Omental fat pad (tissue), 4 donors: ENCODE measurements around the gene KCNS3. TPM values are rescaled to one million over a fixed set of nuclear protein-coding genes. Genes with fewer than 3 reads are reported as not detected.

ENCODE experiments used
- ATAC-seq: fragments of 150-250 bp; one replicate; pipeline ENCODE4 v1.9.1; 2016; ENCODE audit warnings: mild to moderate bottlenecking, moderate library complexity; ENCODE audit not compliant: low FRiP score
- DNase-seq: peaks from one replicate; pipeline ENCODE4 v3.0.0-alpha.2; 2019; ENCODE audit warnings: low spot score
- total RNA-seq, 4 donors: library from RNA; depleted of rRNA; stranded (reverse); fragments of >200 nt; gene quantifications; one replicate each; pipeline ENCODE4 v1.1.0, GENCODE V29; 2016
- TF ChIP-seq, protein P1 (sequence below), 3 donors: fragments of 450-650 bp; IDR thresholded peaks; one replicate each; pipeline ENCODE4 v1.5.1; 2016 to 2017; ENCODE audit warnings: antibody characterized with exemption in 3 of 3, mild to moderate bottlenecking in 3 of 3, moderate library complexity in 2 of 3

The KCNS3 gene
- total RNA-seq, 4 donors from 2014 or later: 4.8 to 17.8 (median 9.5) TPM

GRCh38 chr2:17894556-17894955, 16.1 kb downstream of the KCNS3 start:
- ATAC-seq (no peak), DNase-seq (no peak)
- TF ChIP-seq, protein P1, sequence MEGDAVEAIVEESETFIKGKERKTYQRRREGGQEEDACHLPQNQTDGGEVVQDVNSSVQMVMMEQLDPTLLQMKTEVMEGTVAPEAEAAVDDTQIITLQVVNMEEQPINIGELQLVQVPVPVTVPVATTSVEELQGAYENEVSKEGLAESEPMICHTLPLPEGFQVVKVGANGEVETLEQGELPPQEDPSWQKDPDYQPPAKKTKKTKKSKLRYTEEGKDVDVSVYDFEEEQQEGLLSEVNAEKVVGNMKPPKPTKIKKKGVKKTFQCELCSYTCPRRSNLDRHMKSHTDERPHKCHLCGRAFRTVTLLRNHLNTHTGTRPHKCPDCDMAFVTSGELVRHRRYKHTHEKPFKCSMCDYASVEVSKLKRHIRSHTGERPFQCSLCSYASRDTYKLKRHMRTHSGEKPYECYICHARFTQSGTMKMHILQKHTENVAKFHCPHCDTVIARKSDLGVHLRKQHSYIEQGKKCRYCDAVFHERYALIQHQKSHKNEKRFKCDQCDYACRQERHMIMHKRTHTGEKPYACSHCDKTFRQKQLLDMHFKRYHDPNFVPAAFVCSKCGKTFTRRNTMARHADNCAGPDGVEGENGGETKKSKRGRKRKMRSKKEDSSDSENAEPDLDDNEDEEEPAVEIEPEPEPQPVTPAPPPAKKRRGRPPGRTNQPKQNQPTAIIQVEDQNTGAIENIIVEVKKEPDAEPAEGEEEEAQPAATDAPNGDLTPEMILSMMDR (IDR thresholded peaks at IDR 0.05): no peak

GRCh38 chr2:17899871-17900270, 21.4 kb downstream of the KCNS3 start:
- no peak for DNase-seq
- TF ChIP-seq, protein P1 (IDR thresholded peaks at IDR 0.05): no peak
- no peak for ATAC-seq

DNA sequence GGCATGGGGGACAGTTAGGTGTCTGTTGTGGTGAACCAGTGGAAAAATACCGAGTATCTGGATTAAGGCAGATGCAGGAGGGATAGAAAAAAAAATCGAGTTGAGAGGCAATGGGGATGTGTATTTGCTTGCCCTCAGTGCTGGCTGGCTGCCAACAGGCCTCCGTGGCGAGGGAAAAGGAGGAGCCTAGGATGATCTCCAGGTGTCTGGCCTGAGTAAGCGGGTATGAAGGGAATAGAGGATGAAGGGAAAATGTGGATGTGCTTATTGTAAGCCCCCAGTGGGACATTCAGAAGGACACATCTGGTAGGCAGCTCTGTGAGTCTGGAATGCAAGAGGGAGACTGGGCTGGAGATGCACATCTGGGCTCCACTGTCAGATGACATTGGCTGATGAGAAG, 22.8 kb downstream of the KCNS3 start:
- TF ChIP-seq, protein P1 (IDR thresholded peaks at IDR 0.05): no peak
- DNase-seq (no peak), ATAC-seq (no peak)

GRCh38 chr2:17910980-17911379, 32.5 kb downstream of the KCNS3 start:
- TF ChIP-seq, protein P1 (IDR thresholded peaks at IDR 0.05): no peak
- no peak for DNase-seq
- ATAC-seq: no peak

GRCh38 chr2:17911491-17912260, 33.2 kb downstream of the KCNS3 start:
- ATAC-seq: no peak
- TF ChIP-seq, protein P1 (IDR thresholded peaks at IDR 0.05): no peak
- DNase-seq: no peak

GRCh38 chr2:17912266-17912691, 33.8 kb downstream of the KCNS3 start:
- DNase-seq (no peak), ATAC-seq (no peak)
- TF ChIP-seq, protein P1 (IDR thresholded peaks at IDR 0.05): no peak

DNA sequence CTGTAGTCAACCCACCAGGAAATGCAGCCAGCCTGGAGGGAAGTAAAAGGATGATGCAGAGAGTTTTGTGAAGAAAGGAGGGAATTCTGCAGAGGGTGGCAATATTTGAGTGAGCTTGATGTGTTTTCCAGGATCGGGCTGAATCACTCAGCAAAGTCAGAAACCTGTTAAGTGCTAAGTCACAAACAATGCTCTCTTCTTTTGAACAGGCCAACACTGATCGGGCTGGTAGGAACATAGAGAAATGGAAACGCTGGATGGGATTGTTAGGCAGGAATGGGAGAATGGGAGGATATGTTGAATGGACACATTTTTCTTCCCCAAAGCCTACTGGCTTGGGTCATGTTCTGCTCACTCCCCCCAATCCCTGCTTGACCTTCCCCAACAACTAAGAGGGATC, 36.6 kb downstream of the KCNS3 start:
- no peak for DNase-seq
- ATAC-seq: no peak
- TF ChIP-seq, protein P1 (IDR thresholded peaks at IDR 0.05): no peak
